ENCODE measurements around the gene KANSL1L. TPM values are rescaled to one million over a fixed set of nuclear protein-coding genes. Genes with fewer than 3 reads are reported as not detected.

Gene KANSL1L
- total RNA-seq, 6 donors from 2014 or later = 26.7 to 164 (median 46.7) TPM

DNA sequence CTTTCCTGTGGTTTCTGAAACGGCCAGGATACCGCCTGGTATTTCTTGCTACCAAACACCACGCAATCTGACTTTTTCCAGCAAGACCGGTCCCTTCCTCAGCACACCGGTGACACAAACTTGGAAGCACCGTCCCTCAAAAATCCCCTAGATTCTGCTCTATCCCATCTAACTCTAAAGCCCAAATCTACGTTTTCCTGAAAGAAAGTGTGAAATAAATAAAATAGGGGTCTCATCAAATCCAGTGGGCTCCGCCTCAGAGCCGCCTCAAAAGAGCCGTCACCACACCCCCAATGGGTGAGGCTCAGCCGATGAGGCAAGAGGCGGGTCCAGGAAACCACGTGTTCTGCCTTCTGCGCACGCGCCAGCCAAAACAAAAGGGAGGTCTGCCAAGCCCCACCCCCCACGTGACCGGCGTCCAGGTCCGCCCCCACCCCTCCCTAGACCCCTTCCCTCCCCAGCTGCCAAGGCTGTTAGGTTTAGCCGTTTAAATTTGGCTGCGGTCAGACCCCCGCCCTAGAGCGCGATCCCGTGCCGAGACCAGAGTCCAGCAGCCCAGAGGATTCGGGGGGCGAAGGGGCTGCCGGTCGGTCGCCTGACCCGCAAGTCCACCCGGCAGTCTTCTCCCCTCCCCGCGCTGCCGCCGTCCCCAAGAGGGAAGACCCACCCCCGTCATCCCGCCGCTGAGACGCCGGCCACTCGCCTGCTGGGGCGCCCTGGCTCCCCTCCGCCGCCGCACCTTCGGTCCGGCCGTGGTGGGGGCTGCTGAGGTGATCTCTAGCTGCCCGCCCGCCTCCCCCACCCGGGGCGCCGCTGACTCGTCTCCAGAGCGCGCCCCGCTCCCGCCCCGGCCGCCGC lies 534 bp downstream of the KANSL1L start:
- Histone ChIP-seq H3K4me1 (peaks cover 20 to 38% (median 37%) of the 10 kb centered on the region in 4 donors), H3K27ac (peak overlapping the region; percentile 99 to 100 (median 100)), H3K36me3 (no peaks in the 10 kb centered on the region), H3K4me3 (peak overlapping the region; percentile 76 to 91 (median 90)), H3K9me3 (no peaks in the 10 kb centered on the region), H3K27me3 (no peaks in the 10 kb centered on the region)
- WGBS, 2 donors = 0% methylated on average over 17 to 20 of the region's 64 CpGs
- ATAC-seq (ENCODE audit: low FRiP score in 2 of 2) (peak; percentile 90 to 94), DNase-seq (peak; percentile 94 to 96)
- peak; percentile 86 to 94 for TF ChIP-seq POLR2AphosphoS5 (IDR thresholded peaks at IDR 0.05)
- peak; percentile 14 to 93 (median 52) for TF ChIP-seq POLR2A (IDR thresholded peaks at IDR 0.05)
- TF ChIP-seq, protein P1, sequence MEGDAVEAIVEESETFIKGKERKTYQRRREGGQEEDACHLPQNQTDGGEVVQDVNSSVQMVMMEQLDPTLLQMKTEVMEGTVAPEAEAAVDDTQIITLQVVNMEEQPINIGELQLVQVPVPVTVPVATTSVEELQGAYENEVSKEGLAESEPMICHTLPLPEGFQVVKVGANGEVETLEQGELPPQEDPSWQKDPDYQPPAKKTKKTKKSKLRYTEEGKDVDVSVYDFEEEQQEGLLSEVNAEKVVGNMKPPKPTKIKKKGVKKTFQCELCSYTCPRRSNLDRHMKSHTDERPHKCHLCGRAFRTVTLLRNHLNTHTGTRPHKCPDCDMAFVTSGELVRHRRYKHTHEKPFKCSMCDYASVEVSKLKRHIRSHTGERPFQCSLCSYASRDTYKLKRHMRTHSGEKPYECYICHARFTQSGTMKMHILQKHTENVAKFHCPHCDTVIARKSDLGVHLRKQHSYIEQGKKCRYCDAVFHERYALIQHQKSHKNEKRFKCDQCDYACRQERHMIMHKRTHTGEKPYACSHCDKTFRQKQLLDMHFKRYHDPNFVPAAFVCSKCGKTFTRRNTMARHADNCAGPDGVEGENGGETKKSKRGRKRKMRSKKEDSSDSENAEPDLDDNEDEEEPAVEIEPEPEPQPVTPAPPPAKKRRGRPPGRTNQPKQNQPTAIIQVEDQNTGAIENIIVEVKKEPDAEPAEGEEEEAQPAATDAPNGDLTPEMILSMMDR (IDR thresholded peaks at IDR 0.05) = peak in 2 of 6 experiments; percentile 5 to 10
- TF ChIP-seq EP300 (IDR thresholded peaks at IDR 0.05) = peak in 1 of 4 donors; percentile 62

DNA sequence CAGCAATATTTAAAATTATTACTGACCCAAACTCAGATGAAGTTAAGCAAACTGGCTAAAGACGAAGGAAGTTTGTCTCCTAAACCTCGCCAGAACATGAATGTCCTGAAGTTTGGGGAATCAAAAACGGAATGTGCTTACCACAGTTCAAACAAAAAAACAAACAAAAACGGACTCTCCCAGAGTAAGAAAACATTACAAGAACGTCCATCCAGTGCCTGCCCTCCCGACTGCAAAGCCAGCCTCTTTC lies 1.1 kb downstream of the KANSL1L start:
- H3K9me3 ChIP-seq = no peaks in the 10 kb centered on the region
- TF ChIP-seq POLR2AphosphoS5 (IDR thresholded peaks at IDR 0.05) = no peak
- TF ChIP-seq POLR2A (IDR thresholded peaks at IDR 0.05) = peak in 1 of 4 donors; percentile 32
- H3K4me3 ChIP-seq = peak overlapping the region; percentile 76 to 91 (median 90)
- no peaks in the 10 kb centered on the region for H3K27me3 ChIP-seq
- DNase-seq = no peak
- 0% methylated on average over 6 of the region's 6 CpGs for WGBS, 2 donors
- H3K36me3 ChIP-seq = no peaks in the 10 kb centered on the region
- peaks cover 20 to 39% (median 37%) of the 10 kb centered on the region in 4 donors for H3K4me1 ChIP-seq
- ATAC-seq (ENCODE audit: low FRiP score in 2 of 2) = no peak
- peak overlapping the region; percentile 99 to 100 (median 100) for H3K27ac ChIP-seq

DNA sequence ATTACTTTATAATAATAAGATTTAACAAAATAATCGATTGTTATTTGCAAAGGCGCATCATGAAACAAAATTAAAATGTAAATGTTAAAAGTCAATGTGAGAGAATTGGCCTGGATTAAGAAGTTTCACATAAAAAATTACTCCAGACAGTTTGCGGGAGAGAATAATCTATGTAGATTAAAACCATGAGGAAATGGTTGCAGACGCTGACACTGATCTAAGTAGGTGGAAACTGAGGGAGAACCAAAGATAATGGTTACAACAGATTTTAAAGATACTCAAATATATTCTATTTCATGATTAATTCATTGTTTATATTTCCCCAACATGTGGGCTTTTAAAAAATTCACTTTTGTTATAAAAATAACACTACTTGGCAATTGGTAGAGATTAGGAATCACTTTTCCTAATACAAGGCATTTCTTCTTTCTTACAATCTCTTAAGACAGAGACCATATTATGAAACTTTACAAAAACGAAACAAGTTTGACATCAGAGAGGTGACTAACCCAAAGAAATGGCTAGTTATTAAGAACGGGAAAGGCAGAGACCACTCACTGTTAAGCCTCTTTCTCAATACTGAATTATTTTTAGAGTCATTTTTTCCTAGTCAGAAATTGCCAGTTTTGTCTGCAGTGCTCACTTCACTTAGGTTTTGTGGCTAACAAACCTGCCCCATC lies 1.6 kb downstream of the KANSL1L start:
- H3K27ac ChIP-seq = peak overlapping the region; percentile 99 to 100 (median 100)
- peaks cover 20 to 39% (median 37%) of the 10 kb centered on the region in 4 donors for H3K4me1 ChIP-seq
- ATAC-seq (ENCODE audit: low FRiP score in 2 of 2) (peak; percentile 45 to 63), DNase-seq (no peak)
- H3K27me3 ChIP-seq = no peaks in the 10 kb centered on the region
- no peak for TF ChIP-seq POLR2AphosphoS5 (IDR thresholded peaks at IDR 0.05)
- TF ChIP-seq, protein P1 (IDR thresholded peaks at IDR 0.05) = no peak
- TF ChIP-seq EP300 (IDR thresholded peaks at IDR 0.05) = no peak
- TF ChIP-seq POLR2A (IDR thresholded peaks at IDR 0.05) = no peak
- peak overlapping the region; percentile 76 to 91 (median 90) for H3K4me3 ChIP-seq
- WGBS, 2 donors = 18% methylated on average over 6 of the region's 6 CpGs
- H3K9me3 ChIP-seq = no peaks in the 10 kb centered on the region
- no peaks in the 10 kb centered on the region for H3K36me3 ChIP-seq

DNA sequence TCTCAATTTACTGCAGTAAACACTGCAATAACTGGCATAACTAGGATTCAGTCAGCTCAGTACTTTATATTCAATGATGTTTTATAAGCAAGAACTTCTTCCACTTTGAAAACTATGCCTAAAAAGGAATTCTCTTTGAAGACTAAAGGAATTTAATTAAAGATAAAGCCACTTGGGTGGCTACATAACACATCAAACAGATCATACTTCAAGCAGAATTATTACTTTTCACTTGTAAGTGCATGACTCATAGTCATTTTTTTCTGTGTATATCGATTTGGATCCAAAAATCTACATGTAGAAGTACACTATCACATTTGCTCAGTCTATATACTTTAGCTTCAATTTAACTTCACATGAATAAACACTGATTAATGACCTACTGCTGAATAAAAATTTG lies 4.0 kb downstream of the KANSL1L start:
- H3K27ac ChIP-seq = peak overlapping the region in 3 of 4 donors; percentile 1 to 100 (median 99)

More for the DNA sequence above, 4.0 kb downstream of the KANSL1L start:
- no peak overlapping the region for H3K4me3 ChIP-seq
- TF ChIP-seq, protein P1 (IDR thresholded peaks at IDR 0.05) = no peak
- no peaks in the 10 kb centered on the region for H3K36me3 ChIP-seq
- H3K27me3 ChIP-seq = no peaks in the 10 kb centered on the region
- ATAC-seq (ENCODE audit: low FRiP score in 2 of 2) (no peak), DNase-seq (no peak)
- no peaks in the 10 kb centered on the region for H3K9me3 ChIP-seq
- peaks cover 16 to 36% (median 35%) of the 10 kb centered on the region in 4 donors for H3K4me1 ChIP-seq
- 27% methylated on average over 1 of the region's 1 CpG for WGBS, 2 donors
